Kidney glomerular epithelial cell (primary cell): Measurements from ENCODE around the gene SLC25A17.

Experiments used
- DNase-seq: peaks from one replicate; lab custom pipeline; 2025; lab: John Stamatoyannopoulos, UW

SLC25A17 gene

DNA sequence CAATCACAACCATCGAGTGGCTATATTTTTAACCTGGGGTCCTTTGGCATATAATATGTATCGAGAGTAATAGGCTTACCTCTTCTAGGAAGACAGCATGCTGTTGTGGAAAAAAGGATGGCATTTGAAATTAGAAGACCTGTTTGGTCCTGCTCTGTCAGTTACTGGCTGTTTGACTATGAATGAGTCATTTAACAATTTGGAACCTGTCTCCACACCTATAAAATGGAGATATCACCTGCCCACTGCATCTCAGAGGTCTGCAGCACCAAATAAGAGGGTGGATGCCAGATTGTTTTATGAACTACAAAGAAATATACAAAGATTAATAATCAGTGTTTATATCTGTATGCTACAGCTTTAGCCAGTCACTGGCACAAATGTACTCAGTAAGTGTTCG is 60.8 kb downstream of the SLC25A17 start:
- no peak for DNase-seq

DNA sequence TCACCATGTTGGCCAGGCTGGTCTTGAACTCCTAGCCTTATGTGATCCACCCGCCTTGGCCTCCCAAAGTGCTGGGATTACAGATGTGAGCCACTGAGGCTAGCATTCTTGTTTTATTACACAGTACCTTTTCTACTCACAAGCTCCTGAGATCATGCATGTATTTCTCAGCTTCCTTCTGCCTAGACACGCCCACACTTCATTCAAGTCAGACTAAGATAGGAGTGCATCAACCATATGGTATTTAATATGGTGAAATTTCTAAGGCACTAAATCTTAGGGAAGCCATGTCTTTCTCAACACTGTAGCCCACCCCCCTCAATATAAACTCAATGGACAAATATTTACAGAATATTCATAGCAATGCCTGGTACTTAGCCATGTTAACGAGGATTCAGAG is 62.1 kb downstream of the SLC25A17 start:
- DNase-seq, result no peak

DNA sequence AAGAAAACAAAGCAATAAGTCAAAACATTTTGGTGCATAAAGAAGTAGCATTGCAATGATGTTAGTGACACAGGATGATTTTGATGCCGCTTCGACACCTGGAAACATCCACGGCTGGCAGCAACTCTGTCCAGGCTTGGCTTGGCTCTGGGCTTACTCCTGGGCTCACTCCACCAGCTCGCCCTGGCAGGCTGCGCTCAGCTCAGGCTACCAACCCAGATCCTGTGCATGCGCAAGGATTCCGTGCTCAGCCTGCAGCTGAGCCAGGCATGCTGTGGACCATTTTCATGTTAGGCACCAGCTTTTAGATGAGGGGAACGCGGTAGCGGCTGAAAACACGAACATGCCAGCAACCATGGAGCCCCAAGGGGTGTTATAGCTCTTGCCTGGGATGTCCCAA is 66.0 kb downstream of the SLC25A17 start:
- no peak for DNase-seq

DNA sequence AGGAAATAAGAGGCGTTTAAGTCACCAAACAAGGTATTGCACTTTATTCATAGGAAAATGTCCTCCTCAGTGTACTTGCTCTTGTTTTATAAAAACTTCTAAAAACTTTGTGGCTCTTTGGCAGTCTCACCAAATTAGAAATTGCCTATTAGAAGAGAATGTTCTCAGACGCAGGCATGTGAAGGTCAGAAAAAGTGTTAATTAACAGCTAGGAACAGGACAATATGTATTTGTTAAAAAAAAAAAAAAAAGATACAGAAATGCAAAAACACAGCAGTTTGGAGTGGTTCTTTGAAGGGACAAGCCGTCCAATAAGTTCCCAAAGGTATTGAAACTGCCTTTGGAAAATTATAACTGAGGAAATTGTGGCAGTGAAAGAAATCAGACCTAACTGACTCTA is 67.9 kb downstream of the SLC25A17 start:
- no peak for DNase-seq

DNA sequence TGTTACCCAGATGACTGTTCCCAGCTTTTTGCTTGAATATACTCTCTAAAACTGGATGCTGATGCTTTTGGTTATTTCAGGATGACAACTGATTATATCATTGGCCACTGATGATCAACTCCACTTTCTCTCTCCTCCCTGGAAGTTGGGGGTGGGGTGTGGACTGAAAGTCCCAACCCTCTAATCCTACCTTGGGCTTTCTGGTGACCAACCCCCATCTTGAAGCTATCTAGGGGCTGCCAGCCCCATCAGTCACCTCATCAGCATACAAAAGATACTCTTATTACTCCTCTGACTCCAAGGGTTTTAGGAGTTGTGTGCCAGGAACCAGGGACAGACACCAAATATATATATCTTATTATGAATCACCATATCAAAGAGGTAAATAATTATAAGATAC is 69.3 kb downstream of the SLC25A17 start:
- DNase-seq, result no peak

DNA sequence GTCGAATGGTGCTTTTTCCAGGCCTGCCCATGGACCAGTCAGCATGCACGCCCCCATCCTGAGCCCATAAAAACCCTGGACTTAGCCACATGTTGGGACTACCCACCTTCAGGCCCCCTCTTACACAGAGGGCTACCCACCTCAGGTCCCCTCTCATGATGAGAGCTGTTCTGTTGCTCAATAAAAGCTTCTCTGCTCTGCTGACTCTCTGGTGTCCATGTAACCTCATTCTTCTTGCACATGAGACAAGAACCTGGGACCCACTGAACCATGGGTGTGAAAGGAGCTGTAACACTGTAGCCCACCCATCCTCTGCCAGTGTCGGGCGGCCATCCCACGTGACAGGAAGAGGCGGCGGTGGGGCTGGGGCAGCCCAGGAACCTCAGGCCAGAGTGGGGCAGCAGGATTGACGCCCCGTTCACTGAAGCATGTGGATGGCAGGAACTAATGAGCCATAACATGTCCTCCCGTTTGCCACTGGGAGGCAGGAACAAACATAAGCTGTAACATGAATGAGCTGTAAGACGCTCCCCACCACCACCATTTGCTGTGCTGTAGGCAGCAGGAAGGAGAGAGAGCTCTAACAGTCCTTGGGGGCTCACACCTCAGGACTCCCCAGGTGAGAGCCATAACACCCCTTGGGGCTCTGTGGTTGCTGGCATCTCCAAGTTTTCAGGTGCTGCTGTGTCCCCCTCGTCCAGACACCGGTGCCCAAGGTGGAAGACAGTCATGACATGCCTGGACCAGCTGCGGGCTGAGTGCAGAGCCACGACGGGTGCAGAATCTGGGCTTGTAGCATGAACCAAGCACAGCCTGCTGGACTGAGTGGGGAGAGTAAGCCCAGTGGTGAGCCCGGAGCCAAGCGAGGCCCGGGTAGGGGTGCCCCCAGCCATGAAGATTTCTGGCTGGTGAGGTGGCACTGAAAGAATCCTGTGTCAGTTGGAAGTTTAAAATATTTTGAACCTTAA is 70.5 kb downstream of the SLC25A17 start:
- DNase-seq, result no peak

DNA sequence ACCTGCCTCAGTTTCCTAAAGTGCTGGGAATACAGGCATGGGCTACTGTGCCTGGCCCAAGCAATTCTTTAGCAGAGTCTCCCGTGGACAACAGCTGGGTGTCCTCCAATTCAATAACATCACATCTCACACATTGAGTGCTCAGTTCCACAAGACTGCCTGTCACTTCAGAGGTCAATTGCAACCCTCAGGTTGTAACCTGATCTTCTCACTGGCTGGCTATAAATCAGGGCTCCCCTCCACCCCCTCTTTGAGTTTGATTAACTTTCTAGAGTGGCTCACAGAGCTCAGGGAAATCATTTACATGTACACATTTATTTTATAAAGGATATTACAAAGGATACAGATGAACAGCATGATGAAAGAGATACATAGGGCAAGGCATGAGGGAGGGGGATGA is 71.8 kb downstream of the SLC25A17 start:
- DNase-seq, result no peak

DNA sequence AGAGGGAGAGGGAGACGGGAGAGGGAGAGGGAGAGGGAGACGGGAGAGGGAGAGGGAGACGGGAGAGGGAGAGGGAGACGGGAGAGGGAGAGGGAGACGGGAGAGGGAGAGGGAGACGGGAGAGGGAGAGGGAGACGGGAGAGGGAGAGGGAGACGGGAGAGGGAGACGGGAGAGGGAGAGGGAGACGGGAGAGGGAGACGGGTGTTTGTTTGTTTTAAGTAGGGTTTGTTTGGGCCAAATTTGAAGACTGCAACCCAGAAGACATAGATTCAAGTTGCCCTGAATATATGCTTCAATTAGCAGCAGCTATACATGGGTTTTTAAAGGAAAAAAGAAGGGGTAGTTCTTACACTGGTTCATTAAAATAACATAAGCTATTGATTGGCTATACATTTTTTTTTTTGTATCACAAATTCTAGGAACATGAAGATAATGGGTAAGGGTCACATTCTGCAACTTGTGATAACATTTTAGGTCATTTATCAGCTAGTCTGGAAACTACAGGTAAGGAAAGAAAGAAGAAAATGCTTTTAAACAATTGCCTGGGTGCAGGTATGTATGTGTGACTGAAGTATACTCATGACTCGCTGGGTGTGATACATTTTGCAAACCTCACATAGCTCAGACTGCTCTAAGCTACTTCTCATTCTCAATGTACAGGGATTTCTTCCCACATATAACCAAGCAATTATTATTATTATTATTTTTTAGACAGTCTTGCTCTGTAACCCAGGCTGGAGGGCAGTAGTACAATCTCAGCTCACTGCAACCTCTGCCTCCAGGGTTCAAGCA is 72.5 kb downstream of the SLC25A17 start:
- no peak for DNase-seq

DNA sequence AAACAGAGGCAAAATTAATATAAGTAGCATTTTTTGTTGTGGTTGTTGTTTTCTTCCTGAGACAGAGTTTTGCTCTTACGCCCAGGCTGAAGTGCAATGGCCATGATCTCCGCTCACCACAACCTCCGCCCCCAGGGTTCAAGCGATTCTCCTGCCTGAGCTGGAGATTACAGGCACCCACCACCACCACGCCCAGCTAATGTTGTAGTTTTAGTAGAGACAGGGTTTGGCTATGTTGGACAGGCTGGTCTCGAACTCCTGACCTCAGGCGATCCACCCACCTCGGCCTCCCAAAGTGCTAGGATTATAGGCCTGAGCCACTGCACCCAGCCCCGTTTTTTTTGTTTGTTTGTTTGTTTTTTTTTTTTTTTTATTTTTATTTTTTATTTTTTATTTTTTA is 75.4 kb downstream of the SLC25A17 start:
- DNase-seq, result no peak

DNA sequence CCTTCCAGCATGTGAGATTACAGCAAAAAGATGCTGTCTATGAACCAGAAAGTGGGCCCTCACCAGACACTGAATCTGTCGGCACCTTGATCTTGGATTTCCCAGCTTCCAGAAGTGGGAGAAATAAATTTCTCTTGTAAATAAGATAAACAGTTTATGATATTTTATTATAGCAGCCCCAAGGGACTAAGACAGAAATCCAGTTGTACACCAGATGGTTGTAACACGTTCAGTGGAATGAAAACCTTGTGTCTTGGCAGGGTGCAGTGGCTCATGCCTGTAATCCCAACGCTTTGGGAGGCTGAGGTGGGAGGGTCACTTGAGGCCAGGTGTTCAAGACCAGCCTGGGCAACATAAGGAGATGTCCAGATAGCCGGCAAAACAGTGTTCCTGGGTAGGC is 78.0 kb downstream of the SLC25A17 start:
- no peak for DNase-seq

DNA sequence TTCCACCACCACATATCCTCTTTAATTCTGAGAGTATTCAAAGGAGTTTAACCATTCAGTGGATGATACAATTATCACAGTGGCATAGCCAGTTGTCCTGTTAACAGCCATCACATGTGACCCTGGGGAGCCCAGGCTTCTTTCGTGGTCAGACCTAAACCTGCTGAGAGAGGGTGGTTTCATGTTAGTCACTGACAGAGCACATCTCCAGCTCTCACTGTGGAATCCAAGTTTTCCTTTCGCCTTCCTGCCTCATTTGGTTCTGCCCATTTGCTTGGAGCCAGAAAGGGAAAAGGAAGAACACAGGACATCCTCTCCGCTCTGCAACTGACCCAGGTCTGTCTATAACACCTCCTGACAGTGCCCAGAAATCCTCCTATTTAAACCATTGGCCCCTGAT is 79.4 kb downstream of the SLC25A17 start:
- no peak for DNase-seq

DNA sequence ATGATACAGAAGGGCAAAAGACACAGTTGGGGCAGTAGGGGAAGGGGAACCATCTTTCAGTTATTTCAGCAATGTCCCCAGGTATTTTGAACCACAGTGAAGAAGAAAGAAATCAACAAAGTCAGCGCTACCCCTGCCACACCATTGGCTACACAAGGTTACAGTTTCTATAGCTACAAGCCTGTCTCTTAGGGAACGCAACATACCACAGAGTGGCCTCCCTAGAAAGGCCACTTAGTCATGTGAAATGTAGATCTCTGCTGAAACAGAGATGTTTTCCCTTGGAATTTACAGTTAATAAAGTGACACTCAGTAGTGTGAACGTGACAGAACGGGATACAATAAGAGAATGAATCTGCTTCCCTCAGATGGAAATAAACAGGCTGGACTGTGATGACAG is 85.2 kb downstream of the SLC25A17 start:
- DNase-seq, result no peak

DNA sequence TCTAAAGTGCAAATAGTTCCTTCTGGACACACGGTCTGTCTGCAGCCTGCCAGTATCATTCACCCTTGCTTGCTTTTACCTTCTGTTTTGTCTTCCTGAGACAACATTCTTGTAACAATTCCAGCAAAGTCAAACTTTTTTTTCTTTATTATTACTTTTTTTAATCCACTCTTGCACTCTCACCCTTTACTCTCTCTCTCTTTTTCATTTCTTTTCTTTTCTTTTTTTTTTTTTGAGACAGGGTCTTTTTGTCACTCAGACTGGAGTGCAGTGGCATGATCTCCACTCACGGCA is 86.2 kb downstream of the SLC25A17 start:
- DNase-seq, result no peak

DNA sequence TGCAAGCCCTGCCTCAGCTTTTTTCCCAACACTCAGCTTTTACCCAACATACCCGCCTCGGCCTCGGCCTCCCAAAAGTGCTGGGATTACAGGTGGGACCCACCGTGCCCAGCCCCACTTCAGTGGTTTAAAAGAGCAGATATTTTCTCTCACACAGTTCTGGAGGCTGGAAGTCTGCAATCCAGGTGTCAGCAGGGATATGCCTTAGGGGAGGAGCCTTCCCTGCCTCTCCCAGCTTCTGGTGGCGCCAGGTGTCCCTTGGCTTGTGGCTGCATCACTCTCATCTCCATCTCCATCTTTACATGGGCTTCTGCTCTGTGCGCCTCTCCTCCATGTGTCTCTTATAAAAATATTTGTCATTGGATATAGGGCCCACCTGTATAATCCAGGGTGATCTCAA is 89.9 kb downstream of the SLC25A17 start:
- no peak for DNase-seq

DNA sequence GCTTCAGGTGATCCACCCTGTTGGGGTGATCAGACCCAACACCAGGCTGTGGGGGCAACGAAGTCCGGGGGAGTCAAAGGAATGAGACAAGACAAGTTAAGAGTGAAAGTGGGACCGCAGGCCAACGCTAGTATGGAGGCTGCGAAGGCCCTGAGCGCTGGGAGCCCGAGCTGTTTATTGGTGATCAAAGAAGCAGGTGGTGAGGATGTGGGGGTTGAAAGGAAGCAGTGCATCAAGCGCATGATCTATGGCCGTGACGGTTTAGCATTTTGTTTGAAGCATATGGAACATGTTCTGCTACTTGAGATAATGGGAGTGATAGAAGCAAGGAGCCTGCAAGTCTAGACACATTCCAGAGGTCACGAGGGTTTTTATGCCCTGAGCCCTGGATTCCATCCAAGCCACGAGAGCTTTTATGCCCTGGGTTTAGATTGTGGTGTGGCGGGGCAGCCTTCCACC is 90.4 kb downstream of the SLC25A17 start:
- peak; percentile 19 for DNase-seq

DNA sequence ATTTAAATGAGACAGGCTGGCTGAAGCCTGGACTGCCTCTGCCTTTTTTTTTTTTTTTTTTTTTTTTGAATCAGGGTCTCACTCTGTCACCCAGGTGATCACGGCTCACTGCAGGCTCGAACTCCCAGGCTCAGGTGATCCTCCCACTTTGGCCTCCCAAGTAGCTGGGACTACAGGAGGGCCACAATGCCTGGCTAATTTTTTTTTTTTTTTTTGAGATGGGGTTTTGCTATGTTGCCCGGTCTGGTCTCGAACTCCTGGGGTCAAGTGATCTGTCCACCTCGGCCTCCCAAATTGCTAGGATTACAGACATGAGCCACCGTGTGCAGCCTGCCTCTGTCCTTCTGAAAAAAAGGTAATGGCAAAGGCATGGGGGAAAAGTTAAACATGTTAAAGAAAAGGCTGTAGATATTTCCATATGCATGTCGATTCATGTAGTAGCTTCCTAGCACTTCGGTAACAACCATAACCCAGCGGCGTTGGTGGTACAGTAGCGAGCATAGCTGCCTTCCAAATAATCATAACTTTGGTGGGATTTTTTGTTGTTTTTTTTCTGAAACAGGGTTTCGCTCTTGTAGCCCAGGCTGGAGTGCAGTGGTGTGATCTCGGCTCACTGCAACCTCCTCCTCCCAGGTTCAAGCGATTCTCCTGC is 91.1 kb downstream of the SLC25A17 start:
- no peak for DNase-seq

DNA sequence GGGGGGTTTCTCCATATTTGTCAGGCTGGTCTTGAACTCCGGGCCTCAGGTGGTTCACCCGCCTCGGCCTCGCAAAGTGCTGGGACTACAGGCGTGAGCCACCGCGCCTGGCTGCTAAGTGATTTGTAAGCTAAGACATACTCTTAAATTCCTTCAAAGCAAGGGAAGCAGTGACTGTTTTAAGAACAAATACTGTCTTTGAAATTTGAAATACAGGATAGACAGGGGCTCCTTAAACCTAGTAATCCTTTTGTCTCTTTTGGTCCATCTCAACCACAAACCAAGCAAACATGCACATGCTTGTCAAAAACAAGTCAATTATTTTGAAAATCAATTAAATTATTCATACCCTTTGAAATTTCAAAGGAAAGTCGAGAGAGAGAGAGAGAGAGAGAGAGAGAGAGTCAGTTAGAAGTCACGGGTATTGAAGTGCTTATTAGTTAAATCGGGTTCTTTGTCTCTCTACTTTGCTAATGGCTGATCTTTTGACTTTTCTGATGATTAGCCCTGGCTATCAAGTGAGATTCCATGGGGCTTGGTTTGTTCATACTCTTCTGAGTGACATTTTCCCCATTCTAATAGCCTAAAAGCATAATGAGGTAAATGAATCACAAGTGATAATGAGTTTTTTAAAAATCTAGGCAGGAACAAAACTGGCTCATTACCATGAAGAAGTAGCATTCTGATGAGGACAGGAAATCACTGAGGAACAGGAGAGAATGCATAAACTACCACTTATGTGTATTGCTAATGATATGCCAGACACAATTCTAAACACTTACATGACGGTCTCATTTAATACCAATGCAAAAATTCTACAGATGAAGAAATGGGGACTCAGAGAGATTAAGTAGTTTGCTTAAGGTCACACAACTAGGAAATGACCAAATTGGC is 91.8 kb downstream of the SLC25A17 start:
- no peak for DNase-seq

DNA sequence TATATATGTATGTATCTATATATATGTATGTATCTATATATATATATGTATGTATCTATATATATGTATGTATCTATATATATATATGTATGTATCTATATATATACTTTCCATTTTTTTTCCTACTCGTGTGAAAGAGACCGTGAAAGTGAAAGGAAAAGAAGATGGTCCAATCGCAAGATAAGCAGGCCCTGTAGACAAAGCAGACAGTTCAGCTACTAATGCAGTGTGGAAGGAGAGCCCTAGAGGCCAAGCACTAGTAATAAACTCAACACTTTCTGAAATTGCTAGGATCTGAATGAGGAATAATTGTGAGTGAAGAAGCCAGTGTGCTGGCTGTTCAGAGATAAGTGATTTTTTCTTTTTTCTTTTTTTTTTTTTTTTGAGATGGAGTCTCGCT is 92.6 kb downstream of the SLC25A17 start:
- no peak for DNase-seq

DNA sequence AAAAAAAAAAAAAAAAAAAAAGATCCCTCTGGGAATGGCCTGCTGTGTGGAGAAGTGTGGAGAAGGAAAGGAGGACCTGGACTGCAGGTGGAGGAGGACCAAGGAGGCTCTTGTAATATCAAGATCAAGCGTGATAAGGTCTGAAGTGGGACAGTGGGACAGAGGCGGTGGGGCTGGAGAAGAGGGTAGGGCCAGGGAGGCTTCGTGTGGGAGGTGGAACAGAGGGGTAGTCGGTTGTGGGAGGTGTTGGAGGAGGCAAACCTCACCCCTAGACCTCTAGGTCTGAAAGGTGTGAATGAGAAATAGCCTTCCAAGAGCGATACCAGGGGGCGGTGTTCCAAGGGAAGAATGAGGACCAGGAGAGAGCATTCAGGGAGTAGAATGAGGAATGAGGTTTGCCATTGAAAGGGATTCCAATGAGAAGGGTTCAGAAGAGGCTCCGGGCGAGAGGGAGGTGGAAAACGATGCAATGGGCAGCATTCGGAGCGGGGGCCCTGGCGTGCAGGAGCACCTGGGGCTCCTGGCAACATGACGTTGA is 95.7 kb downstream of the SLC25A17 start:
- no peak for DNase-seq

DNA sequence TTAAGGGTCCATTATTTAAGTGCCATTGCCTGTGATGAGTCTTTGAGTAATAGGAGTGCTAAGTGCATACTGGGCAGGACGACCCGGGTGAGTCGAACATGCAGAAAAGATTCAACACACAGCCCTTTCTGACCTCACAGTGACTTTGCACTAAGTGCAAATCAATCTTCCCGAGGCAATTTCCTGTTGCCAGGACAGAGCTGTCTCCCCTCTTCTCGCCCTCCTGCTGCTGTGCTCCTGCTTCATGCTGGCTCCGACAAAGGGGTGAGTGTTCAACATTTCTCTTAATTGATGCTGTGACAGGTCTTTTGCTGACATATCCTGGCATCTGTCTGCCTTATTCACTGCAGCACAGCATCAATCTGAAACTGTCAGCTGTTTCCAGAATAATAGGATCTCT is 97.9 kb downstream of the SLC25A17 start:
- DNase-seq, result no peak

DNA sequence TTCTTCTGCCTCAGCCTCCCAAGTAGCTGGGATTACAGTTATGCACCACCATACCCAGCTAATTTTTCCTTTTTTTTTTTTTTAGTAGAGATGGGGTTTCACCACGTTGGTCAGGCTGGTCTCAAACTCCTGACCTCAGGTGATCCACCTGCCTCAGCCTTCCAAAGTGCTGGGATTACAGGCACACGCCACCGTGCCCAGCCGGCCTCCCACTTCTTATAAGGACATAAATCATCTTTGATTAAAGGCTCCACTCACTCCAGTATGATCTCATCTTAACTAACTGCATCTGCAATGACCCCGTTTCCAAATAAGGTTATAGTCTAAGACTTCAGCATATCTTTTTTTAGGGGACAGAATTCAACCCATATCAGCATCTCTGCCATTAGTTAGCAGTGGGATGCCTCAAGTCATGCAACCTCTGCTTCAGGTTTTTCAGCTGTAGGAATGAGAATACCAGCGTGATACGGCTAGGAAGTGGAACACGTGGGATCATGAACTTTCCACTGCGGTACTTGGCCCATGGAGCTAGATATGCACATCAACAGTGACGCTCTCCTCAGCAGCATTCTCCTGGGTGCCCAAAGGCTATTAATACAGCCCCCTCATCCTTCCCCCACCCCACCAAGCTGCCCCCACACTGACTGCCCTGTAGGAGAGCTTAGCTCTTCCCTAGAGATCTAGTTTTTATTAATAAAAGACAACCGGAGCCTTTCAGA is 98.4 kb downstream of the SLC25A17 start:
- peak; percentile 9 for DNase-seq
